VCaP (cell line): Measurements from ENCODE around the gene CHIT1.
A peak's percentile ranks its signal among the peaks of the same experiment; 100 is the strongest.

Experiments used
- H3K27ac ChIP-seq: fragments of 450-650 bp; 2 replicates; pipeline ENCODE4 v1.5.1; 2017
- CTCF ChIP-seq: fragments of 450-650 bp; conservative IDR thresholded peaks from 2 replicates; pipeline ENCODE4 v1.5.1; 2017; ENCODE audit warnings: mild to moderate bottlenecking, moderate library complexity

CHIT1 gene

GRCh38 chr1:203196371-203196770 lies 33.1 kb downstream of the CHIT1 start:
- H3K27ac ChIP-seq, result no peak overlapping the region
- no peak for TF ChIP-seq CTCF

- TF ChIP-seq CTCF, result no peak
- H3K27ac ChIP-seq, result no peak overlapping the region
Measured at GRCh38 chr1:203190949-203191348, 38.5 kb downstream of the CHIT1 start.

DNA sequence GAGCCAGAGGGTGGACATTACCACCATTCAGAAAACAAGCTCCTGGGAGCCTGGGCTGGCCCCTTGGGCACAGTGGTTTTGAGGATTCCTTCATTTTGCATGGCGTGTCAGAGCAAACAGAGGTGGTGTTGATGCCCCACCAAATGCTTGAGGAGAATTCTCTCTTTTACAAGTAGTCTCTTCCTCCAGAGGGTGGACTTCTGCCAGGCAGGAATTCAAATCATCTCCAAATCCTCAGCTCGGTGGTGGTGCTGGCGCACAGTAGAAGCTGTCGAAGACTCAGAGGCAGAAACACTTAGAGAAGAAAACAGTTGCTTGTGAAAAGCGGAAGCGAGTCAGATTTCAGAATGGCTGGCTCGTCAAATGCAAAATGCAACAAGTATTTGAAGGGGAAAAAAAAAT lies 39.5 kb downstream of the CHIT1 start:
- no peak for TF ChIP-seq CTCF
- no peak overlapping the region for H3K27ac ChIP-seq

DNA sequence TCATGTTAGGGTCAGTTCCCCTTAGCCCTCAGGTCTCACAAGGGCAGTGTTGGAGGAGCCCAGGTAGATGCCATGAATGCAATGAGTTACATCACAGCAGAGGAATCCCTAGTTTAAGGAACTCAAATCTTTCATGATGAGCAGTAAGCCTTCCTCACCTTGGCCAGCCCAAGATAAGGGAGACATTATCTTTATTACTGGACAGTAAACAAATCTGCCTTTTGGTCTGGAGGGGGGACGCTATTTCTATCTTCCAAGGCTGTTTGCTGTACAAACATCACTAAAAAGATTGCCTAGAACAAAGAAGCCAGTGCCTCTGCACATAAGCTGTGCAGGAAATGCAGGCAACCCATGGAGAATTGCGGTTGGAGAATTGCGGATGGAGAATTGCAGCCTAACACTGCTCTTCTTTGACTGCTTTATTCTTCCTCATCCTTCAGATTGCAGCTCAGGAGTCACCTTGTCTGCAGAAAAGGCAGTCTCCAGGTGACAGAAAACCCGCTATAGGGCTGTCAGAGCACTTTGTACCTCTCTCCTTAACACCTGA lies 40.7 kb downstream of the CHIT1 start:
- no peak for TF ChIP-seq CTCF
- peak overlapping the region; percentile 64 for H3K27ac ChIP-seq

DNA sequence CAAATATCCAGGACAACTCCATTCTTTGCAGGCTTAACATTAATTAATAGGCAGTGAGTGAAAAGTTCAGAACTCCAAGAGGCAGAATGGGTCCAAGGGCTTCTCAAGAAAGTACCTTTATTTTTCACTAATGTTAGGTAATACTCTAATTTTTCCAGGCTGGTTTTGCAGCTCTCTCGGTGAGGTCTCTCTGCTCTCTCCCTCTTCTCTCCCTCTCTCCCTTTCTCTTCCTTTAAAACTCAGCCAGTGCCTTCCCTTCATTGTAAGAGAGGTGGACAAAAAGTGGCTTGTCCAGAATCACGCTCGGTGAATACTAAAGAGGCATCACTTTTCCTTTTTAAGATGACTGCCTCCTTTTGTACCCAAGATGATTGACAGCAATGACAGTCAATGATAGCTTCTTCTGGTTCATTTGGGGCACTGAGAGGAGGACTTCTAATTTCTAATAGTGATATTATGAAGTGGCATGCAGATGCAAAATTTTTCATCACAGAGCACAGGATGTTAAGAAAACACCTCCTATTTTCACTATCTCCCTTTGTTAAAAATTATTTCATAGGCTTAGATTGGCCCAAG lies 41.7 kb downstream of the CHIT1 start:
- peak overlapping the region; percentile 64 for H3K27ac ChIP-seq
- no peak for TF ChIP-seq CTCF

GRCh38 chr1:203187304-203187685 lies 42.2 kb downstream of the CHIT1 start:
- no peak for TF ChIP-seq CTCF
- peak overlapping the region; percentile 64; the same call in 1 of the 2 replicates for H3K27ac ChIP-seq

GRCh38 chr1:203186446-203187303 lies 42.8 kb downstream of the CHIT1 start, which contains the start of gene CHI3L1:
Gene CHI3L1, minus strand, starts transcription at chr1:203186704. Its CDS starts 81 bp downstream, at chr1:203186623.
- peak within 1 kb of the TSS; percentile 64; the same call in 1 of the 2 replicates for H3K27ac ChIP-seq
- no peak for TF ChIP-seq CTCF
